ENCODE results near the gene NHS.
A peak's percentile ranks its signal among the peaks of the same experiment; 100 is the strongest.

The NHS gene

GRCh38 chrX:17456526-17456925 is 81.5 kb downstream of the NHS start:
- DNase-seq, result no peak

- no peak for DNase-seq
These were observed 84.1 kb downstream of the NHS start for GRCh38 chrX:17459008-17459611.

- no peak for DNase-seq
These were observed 84.7 kb downstream of the NHS start for GRCh38 chrX:17459661-17460060.

- DNase-seq, result no peak
These were observed 87.9 kb downstream of the NHS start for GRCh38 chrX:17462881-17463280.

- no peak for DNase-seq
These were observed 89.2 kb downstream of the NHS start for GRCh38 chrX:17464194-17464593.

GRCh38 chrX:17465201-17465600 is 90.2 kb downstream of the NHS start:
- DNase-seq, result no peak

- DNase-seq, result no peak
These were observed 90.8 kb downstream of the NHS start for GRCh38 chrX:17465802-17466201.

- DNase-seq, result no peak
These were observed 95.1 kb downstream of the NHS start for GRCh38 chrX:17470136-17470535.

GRCh38 chrX:17471121-17471520 is 96.1 kb downstream of the NHS start:
- no peak for DNase-seq

GRCh38 chrX:17471861-17472260 is 96.9 kb downstream of the NHS start:
- no peak for DNase-seq

GRCh38 chrX:17472424-17472823 is 97.4 kb downstream of the NHS start:
- no peak for DNase-seq

- DNase-seq, result no peak
These were observed 98.0 kb downstream of the NHS start for GRCh38 chrX:17473021-17473420.

- no peak for DNase-seq
These were observed 99.9 kb downstream of the NHS start for GRCh38 chrX:17474892-17475291.

- DNase-seq, result no peak
These were observed 100.6 kb downstream of the NHS start for GRCh38 chrX:17475449-17476217.

GRCh38 chrX:17476411-17476810 is 101.4 kb downstream of the NHS start:
- no peak for DNase-seq

- DNase-seq, result no peak
These were observed 106.1 kb downstream of the NHS start for GRCh38 chrX:17481086-17481485.

- DNase-seq, result no peak
These were observed 109.6 kb downstream of the NHS start for GRCh38 chrX:17484592-17484991.

- no peak for DNase-seq
These were observed 110.4 kb downstream of the NHS start for GRCh38 chrX:17485391-17485790.

- DNase-seq, result no peak
These were observed 113.0 kb downstream of the NHS start for GRCh38 chrX:17488036-17488435.

- DNase-seq, result no peak
These were observed 119.2 kb downstream of the NHS start for GRCh38 chrX:17494216-17494615.

- DNase-seq, result no peak
These were observed 120.1 kb downstream of the NHS start for GRCh38 chrX:17495052-17495451.

- peak; percentile 4 for DNase-seq
These were observed 121.4 kb downstream of the NHS start for GRCh38 chrX:17496407-17496806.

- DNase-seq, result no peak
These were observed 122.2 kb downstream of the NHS start for GRCh38 chrX:17497193-17497592.

GRCh38 chrX:17499512-17499911 is 124.5 kb downstream of the NHS start:
- DNase-seq, result no peak

GRCh38 chrX:17500145-17500579 is 125.2 kb downstream of the NHS start:
- DNase-seq, result no peak

Data from NCI-H510A (cell line).